HepG2 (cell line): ENCODE measurements around the gene TCF25. TPM values are rescaled to one million over a fixed set of nuclear protein-coding genes. Genes with fewer than 3 reads are reported as not detected.

Experiments used
- ATF4 ChIP-seq, 2 experiments: fragments of 450-650 bp in 1 of 2; sonication (generic) in 1 of 2; formaldehyde crosslinking; IDR thresholded peaks; 2 replicates each; pipeline versions ENCODE4 v1.5.0 to v1.8.0; 2020 to 2022; ENCODE audit warnings: mild to moderate bottlenecking in 1 of 2, missing genetic modification reagents in 1 of 2
- CENPX ChIP-seq: sonication (generic); formaldehyde crosslinking; IDR thresholded peaks from 2 replicates; pipeline ENCODE4 v1.9.0; 2021; ENCODE audit warnings: mild to moderate bottlenecking, missing genetic modification reagents, moderate library complexity
- ELF4 ChIP-seq: sonication (generic); formaldehyde crosslinking; IDR thresholded peaks from 2 replicates; pipeline ENCODE4 v1.5.0; 2020; ENCODE audit warnings: missing genetic modification reagents, mild to moderate bottlenecking, moderate library complexity, borderline replicate concordance
- NCOR1 ChIP-seq: fragments of 200-600 bp; sonication (generic); IDR thresholded peaks from 2 replicates; pipeline ENCODE4 v1.7.0; 2017; ENCODE audit warnings: antibody characterized with exemption, low read length, borderline replicate concordance
- NR1H2 ChIP-seq: sonication (generic); formaldehyde crosslinking; IDR thresholded peaks from 2 replicates; pipeline ENCODE4 v1.8.1; 2022; ENCODE audit warnings: low read depth, missing genetic modification reagents, borderline replicate concordance
- PAX8 ChIP-seq: sonication (generic); formaldehyde crosslinking; IDR thresholded peaks from 2 replicates; pipeline ENCODE4 v1.8.0; 2022; ENCODE audit warnings: mild to moderate bottlenecking, missing genetic modification reagents, borderline replicate concordance
- RBM22 ChIP-seq: fragments of 200-400 bp; formaldehyde crosslinking; optimal IDR thresholded peaks from 2 replicates; pipeline ENCODE3; 2017; ENCODE audit warnings: mild to moderate bottlenecking, low read length, moderate library complexity
- SETDB1 ChIP-seq: sonication (generic); formaldehyde crosslinking; IDR thresholded peaks from 2 replicates; pipeline ENCODE4 v1.5.1; 2020; ENCODE audit warnings: missing genetic modification reagents, mild to moderate bottlenecking, borderline replicate concordance
- SIX1 ChIP-seq: sonication (generic); formaldehyde crosslinking; IDR thresholded peaks from 2 replicates; pipeline ENCODE4 v1.4.0; 2020; ENCODE audit warnings: missing genetic modification reagents, borderline replicate concordance
- SRSF9 ChIP-seq: fragments of 200-400 bp; formaldehyde crosslinking; IDR thresholded peaks from 2 replicates; pipeline ENCODE4 v1.6.1; 2018; ENCODE audit warnings: borderline replicate concordance, mild to moderate bottlenecking, low read depth, low read length; ENCODE audit not compliant: insufficient read depth, poor library complexity, severe bottlenecking
- TBP ChIP-seq: sonication (generic); formaldehyde crosslinking; IDR thresholded peaks from 2 replicates; pipeline ENCODE4 v1.5.0; 2020; ENCODE audit warnings: missing genetic modification reagents
- ZBTB26 ChIP-seq: IDR thresholded peaks from 2 replicates; pipeline ENCODE4 v1.6.1; 2016; ENCODE audit warnings: missing compliant biosample characterization, missing genetic modification reagents, borderline replicate concordance
- ZMAT5 ChIP-seq: sonication (generic); formaldehyde crosslinking; IDR thresholded peaks from 2 replicates; pipeline ENCODE4 v1.5.0; 2020; ENCODE audit warnings: mild to moderate bottlenecking, low read depth, missing genetic modification reagents, borderline replicate concordance
- ZNF674 ChIP-seq: sonication (generic); formaldehyde crosslinking; IDR thresholded peaks from 2 replicates; pipeline ENCODE4 v1.5.0; 2020; ENCODE audit warnings: low read depth, mild to moderate bottlenecking, missing genetic modification reagents
- ZNF720 ChIP-seq: sonication (generic); formaldehyde crosslinking; IDR thresholded peaks from 2 replicates; pipeline ENCODE4 v1.4.0; 2020; ENCODE audit warnings: missing genetic modification reagents
- ZSCAN9 ChIP-seq: IDR thresholded peaks from 2 replicates; pipeline ENCODE4 v1.6.1; 2016; ENCODE audit warnings: borderline replicate concordance
- polyA plus RNA-seq, 8 experiments: library from polyadenylated mRNA; depleted of rRNA in 3 of 8; stranded (reverse) in 7 of 8; unstranded in 1 of 8; fragments of >200 nt; fragmentation: Illumina TruSeq in 4 of 8; extraction: Trizol in 4 of 8; gene quantifications; 2 replicates each; pipeline versions ENCODE4 v1.2.1 to v1.2.3, GENCODE V29; 2011 to 2016; ENCODE audit warnings: low read depth in 4 of 8, missing spikeins in 1 of 8, mixed read lengths in 1 of 8; ENCODE audit not compliant: insufficient read depth in 1 of 8
- total RNA-seq, 5 experiments: library from RNA; depleted of rRNA; stranded (reverse); fragments of >200 nt; fragmentation: Illumina TruSeq; extraction: Trizol; gene quantifications; 2 replicates each; pipeline ENCODE4 v1.2.3, GENCODE V29; 2016; ENCODE audit warnings: low read depth in 1 of 5
- TF ChIP-seq, protein P1 (sequence below): sonication (generic); formaldehyde crosslinking; IDR thresholded peaks from 2 replicates; pipeline ENCODE4 v1.4.0; 2020; ENCODE audit warnings: missing genetic modification reagents, borderline replicate concordance
- TF ChIP-seq, protein P2 (sequence below): sonication (generic); formaldehyde crosslinking; IDR thresholded peaks from 2 replicates; pipeline ENCODE4 v1.4.0; 2020; ENCODE audit warnings: mild to moderate bottlenecking, missing genetic modification reagents

Gene TCF25
- total and polyA plus RNA-seq, 2 of the 13 experiments (the other 11 are each of a cell fraction or from before 2014, with no cell fraction given), result 138 to 206 TPM

GRCh38 chr16:89917773-89918452 is 44.5 kb downstream of the TCF25 start (continued):
- no peak for TF ChIP-seq ZMAT5 (CRISPR knock-in tag)
- TF ChIP-seq SRSF9, result no peak
- TF ChIP-seq RBM22, result peak; percentile 56
- TF ChIP-seq SETDB1, result 0 out of 2 replicates have a peak, but pooled peaks have one; percentile 41
- peak; percentile 96; the same call in 1 of the 2 replicates for TF ChIP-seq PAX8
- TF ChIP-seq, protein P1, sequence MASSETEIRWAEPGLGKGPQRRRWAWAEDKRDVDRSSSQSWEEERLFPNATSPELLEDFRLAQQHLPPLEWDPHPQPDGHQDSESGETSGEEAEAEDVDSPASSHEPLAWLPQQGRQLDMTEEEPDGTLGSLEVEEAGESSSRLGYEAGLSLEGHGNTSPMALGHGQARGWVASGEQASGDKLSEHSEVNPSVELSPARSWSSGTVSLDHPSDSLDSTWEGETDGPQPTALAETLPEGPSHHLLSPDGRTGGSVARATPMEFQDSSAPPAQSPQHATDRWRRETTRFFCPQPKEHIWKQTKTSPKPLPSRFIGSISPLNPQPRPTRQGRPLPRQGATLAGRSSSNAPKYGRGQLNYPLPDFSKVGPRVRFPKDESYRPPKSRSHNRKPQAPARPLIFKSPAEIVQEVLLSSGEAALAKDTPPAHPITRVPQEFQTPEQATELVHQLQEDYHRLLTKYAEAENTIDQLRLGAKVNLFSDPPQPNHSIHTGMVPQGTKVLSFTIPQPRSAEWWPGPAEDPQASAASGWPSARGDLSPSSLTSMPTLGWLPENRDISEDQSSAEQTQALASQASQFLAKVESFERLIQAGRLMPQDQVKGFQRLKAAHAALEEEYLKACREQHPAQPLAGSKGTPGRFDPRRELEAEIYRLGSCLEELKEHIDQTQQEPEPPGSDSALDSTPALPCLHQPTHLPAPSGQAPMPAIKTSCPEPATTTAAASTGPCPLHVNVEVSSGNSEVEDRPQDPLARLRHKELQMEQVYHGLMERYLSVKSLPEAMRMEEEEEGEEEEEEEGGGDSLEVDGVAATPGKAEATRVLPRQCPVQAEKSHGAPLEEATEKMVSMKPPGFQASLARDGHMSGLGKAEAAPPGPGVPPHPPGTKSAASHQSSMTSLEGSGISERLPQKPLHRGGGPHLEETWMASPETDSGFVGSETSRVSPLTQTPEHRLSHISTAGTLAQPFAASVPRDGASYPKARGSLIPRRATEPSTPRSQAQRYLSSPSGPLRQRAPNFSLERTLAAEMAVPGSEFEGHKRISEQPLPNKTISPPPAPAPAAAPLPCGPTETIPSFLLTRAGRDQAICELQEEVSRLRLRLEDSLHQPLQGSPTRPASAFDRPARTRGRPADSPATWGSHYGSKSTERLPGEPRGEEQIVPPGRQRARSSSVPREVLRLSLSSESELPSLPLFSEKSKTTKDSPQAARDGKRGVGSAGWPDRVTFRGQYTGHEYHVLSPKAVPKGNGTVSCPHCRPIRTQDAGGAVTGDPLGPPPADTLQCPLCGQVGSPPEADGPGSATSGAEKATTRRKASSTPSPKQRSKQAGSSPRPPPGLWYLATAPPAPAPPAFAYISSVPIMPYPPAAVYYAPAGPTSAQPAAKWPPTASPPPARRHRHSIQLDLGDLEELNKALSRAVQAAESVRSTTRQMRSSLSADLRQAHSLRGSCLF, result no peak; the same call in 1 of the 2 replicates
- TF ChIP-seq CENPX (CRISPR knock-in tag), result no peak
- peak; percentile 99 for TF ChIP-seq ZSCAN9 (CRISPR knock-in tag)
- no peak for TF ChIP-seq ZNF674 (CRISPR knock-in tag)
- TF ChIP-seq ELF4, result peak; percentile 92
- peak; percentile 95 for TF ChIP-seq NR1H2 (CRISPR knock-in tag)
- TF ChIP-seq, protein P2, sequence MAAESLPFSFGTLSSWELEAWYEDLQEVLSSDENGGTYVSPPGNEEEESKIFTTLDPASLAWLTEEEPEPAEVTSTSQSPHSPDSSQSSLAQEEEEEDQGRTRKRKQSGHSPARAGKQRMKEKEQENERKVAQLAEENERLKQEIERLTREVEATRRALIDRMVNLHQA (CRISPR knock-in tag), result no peak
- TF ChIP-seq ATF4 (CRISPR knock-in tag; IDR thresholded peaks at IDR 0.05), result peak in 1 of 2 experiments; percentile 88; a peak in 2 of 4 replicates
- TF ChIP-seq ZNF720 (CRISPR knock-in tag), result 0 out of 2 replicates have a peak, but pooled peaks have one; percentile 57
- peak; percentile 94 for TF ChIP-seq ZBTB26 (CRISPR knock-in tag)
- TF ChIP-seq NCOR1, result peak; percentile 11; the same call in 1 of the 2 replicates
- peak; percentile 75; the same call in 1 of the 2 replicates for TF ChIP-seq TBP
- peak; percentile 81 for TF ChIP-seq SIX1 (CRISPR knock-in tag)
